Measurements from ENCODE around the gene PTPRG.

The PTPRG gene

DNA sequence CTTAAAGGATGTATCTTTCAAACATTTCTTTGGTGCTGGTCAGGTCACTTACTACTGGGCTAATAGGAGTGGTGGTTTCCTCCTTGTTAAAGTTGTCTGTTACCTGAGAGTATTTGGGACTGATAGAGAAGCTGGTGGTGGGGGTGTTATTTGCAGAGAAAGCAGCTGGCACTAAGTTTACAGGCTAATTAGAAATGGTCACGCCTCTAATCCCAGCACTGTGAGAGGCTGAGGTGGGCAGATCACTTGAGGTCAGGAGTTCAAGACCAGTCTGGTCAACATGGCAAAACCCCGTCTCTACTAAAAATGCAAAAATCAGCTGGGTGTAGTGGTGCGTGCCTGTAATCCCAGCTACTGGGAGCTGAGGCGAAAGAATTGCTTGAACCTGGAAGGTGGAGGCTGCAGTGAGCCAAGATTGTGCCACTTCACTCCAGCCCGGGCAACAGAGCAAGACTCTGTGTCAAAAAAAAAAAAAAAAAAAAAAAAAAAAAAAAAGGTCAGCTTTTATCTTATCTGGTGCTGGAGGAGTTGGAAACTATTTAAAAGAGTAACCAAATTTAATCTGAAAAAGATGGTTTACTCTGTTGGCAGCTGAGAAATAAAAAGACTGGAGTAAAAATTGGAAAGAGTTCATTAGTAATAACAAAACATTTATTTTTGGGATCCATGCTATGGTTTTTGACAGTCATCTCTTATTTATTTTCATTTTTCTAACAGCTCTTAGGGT is 332.6 kb downstream of the PTPRG start:
- H3K27ac ChIP-seq, result no peak overlapping the region
- H3K27me3 ChIP-seq (replicated peaks), result no peaks in the 10 kb centered on the region
- H3K36me3 ChIP-seq (replicated peaks), result no peaks in the 10 kb centered on the region
- TF ChIP-seq, protein P1, sequence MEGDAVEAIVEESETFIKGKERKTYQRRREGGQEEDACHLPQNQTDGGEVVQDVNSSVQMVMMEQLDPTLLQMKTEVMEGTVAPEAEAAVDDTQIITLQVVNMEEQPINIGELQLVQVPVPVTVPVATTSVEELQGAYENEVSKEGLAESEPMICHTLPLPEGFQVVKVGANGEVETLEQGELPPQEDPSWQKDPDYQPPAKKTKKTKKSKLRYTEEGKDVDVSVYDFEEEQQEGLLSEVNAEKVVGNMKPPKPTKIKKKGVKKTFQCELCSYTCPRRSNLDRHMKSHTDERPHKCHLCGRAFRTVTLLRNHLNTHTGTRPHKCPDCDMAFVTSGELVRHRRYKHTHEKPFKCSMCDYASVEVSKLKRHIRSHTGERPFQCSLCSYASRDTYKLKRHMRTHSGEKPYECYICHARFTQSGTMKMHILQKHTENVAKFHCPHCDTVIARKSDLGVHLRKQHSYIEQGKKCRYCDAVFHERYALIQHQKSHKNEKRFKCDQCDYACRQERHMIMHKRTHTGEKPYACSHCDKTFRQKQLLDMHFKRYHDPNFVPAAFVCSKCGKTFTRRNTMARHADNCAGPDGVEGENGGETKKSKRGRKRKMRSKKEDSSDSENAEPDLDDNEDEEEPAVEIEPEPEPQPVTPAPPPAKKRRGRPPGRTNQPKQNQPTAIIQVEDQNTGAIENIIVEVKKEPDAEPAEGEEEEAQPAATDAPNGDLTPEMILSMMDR (IDR thresholded peaks at IDR 0.05; ENCODE audit: low read depth, low read length, missing control alignments), result no peak
- no peak for DNase-seq
- H3K4me3 ChIP-seq (ENCODE audit: low read depth, low read length), result no peak overlapping the region
- in situ Hi-C loops (cut with HindIII; ENCODE audit: low pct_ligation_motif_present, low sequenced_read_pairs), result no loop called here

DNA sequence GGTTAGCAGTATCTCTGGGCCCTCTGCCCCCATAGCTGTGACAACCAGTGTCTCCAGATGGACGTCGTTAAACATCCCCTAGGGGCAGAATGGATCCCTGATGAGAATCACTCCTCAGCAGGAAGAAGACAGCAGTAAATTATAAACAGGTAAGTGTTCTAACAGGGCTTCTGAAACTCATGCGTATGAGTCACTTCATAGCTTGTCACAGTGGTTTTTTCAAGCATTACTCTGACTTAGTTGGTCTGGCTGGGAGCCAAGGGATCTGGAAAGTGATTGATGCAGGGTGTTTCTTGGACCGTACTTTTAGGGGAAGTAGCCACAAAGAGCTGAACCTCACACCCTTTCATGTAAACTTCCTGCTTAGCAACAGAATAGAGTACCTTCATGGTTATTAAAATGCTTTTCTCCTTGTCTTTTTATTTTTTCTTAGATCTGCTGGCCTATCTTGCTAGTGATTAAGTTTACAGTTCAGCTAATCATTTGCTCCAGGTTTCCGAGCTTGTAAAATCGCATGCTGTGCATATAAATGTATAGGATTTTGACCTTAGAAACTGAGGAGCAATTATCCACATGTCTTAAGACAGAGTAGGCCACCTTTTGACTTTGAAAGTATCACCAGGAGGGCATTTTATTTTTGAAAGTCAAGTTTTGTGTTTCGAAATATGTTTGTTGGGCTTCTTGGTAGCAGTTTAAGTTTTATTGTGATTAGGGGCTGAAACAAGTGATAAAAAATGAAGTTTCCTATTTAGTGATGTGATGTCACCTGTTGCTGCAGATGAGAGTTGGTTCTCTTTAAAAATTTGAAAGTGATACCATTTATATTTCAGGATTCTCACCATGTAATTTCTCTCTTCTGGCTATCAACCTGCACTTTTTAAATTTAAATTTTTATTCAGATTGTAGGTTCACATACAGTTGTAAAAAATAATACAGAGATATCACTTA is 333.9 kb downstream of the PTPRG start:
- in situ Hi-C loops (cut with HindIII; ENCODE audit: low pct_ligation_motif_present, low sequenced_read_pairs), result no loop called here
- H3K27me3 ChIP-seq (replicated peaks), result no peaks in the 10 kb centered on the region
- no peak overlapping the region for H3K4me3 ChIP-seq (ENCODE audit: low read depth, low read length)
- peak; percentile 86 for DNase-seq
- no peaks in the 10 kb centered on the region for H3K36me3 ChIP-seq (replicated peaks)
- TF ChIP-seq, protein P1 (IDR thresholded peaks at IDR 0.05; ENCODE audit: low read depth, low read length, missing control alignments), result peak; percentile 25
- H3K27ac ChIP-seq, result no peak overlapping the region

DNA sequence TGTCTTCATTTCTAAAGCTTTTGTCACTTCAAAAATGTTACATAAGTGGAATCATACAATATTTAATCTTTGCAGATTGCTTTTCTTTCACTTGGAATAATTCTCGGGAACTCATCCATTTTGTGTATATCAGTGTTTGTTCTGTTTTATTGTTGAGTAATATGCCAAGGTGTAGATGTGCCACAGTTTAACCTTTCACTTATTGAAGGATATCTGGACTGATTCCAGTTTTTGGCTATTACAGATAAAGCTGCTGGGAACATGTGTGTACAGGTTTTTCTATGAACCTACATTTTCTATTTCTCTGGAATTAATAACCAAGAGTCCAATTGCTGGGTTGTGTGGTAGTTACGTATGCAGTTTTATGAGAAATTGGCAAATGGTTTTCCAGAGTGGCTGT is 334.9 kb downstream of the PTPRG start:
- DNase-seq, result no peak
- TF ChIP-seq, protein P1 (IDR thresholded peaks at IDR 0.05; ENCODE audit: low read depth, low read length, missing control alignments), result no peak
- in situ Hi-C loops (cut with HindIII; ENCODE audit: low pct_ligation_motif_present, low sequenced_read_pairs), result no loop called here
- H3K4me3 ChIP-seq (ENCODE audit: low read depth, low read length), result no peak overlapping the region
- H3K27me3 ChIP-seq (replicated peaks), result no peaks in the 10 kb centered on the region
- no peak overlapping the region for H3K27ac ChIP-seq
- no peaks in the 10 kb centered on the region for H3K36me3 ChIP-seq (replicated peaks)

DNA sequence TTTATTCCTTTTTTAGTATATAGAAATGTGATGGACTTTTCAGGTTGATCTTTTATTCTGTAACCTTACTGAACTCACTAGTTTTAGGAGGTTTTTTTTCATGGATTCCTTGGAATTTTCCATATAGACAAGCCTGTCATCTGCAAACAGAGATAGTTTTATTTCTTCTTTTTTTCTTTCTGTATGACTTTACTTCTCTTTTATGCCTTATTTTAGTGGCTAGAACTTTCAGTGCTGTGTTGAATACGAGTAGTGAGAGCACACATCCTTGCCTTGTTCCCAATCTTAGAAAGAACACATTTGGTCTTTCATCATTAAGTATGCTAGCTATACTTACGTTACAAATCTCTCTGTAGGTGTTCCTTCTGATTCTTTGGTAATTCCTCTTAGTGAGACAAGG is 336.5 kb downstream of the PTPRG start:
- Histone ChIP-seq H3K36me3 (replicated peaks) (no peaks in the 10 kb centered on the region), H3K27ac (no peak overlapping the region), H3K27me3 (replicated peaks) (no peaks in the 10 kb centered on the region), H3K4me3 (ENCODE audit: low read depth, low read length) (no peak overlapping the region)
- in situ Hi-C loops (cut with HindIII; ENCODE audit: low pct_ligation_motif_present, low sequenced_read_pairs), result no loop called here
- DNase-seq, result no peak
- TF ChIP-seq, protein P1 (IDR thresholded peaks at IDR 0.05; ENCODE audit: low read depth, low read length, missing control alignments), result no peak

DNA sequence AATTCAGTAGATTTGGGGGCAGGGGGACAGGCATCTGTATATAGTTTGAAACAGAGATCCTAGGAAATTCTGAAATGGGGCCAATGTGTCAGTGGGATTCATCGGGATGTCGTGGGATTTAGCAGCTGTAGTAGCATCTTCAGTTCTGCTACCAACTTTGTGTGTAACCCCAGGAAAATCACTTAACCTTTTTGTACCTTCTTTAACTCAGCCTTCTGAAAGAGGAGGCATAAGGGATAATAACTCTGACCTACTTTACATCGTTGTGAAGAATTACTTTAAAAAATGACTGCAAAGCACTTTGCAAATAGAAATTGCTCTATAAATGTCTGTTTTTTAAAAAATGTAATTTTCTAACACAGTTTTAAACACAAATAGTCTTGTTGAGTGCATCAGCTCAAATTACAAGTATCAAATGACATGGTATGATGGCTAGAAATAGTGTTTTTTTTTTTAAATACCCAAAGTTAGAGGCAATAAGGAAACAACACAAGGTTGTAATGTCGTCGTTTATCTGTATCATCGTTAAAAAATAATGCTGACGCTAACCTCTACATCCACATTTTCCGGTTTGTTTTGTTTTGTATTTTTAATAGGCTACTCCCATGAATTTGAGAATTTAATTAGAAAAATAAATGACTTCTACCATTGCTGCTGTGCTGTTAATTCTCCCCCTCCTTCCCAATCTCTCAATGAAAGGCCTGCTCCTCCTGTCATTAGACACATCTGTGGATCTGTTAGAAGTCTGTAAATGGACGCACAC is 338.5 kb downstream of the PTPRG start:
- H3K36me3 ChIP-seq (replicated peaks), result no peaks in the 10 kb centered on the region
- no peak for DNase-seq
- no peak overlapping the region for H3K4me3 ChIP-seq (ENCODE audit: low read depth, low read length)
- in situ Hi-C loops (cut with HindIII; ENCODE audit: low pct_ligation_motif_present, low sequenced_read_pairs), result no loop called here
- TF ChIP-seq, protein P1 (IDR thresholded peaks at IDR 0.05; ENCODE audit: low read depth, low read length, missing control alignments), result no peak
- no peak overlapping the region for H3K27ac ChIP-seq
- H3K27me3 ChIP-seq (replicated peaks), result no peaks in the 10 kb centered on the region

Measured in brain microvascular endothelial cell (primary cell).